K562 (cell line): ENCODE results near the gene DAGLA. TPM values are rescaled to one million over a fixed set of nuclear protein-coding genes. Genes with fewer than 3 reads are reported as not detected.

ENCODE experiments used
- CBX5 ChIP-seq: IDR thresholded peaks from 2 replicates; pipeline ENCODE4 v1.6.1; 2014; ENCODE audit warnings: low read depth, borderline replicate concordance
- CREB1 ChIP-seq, 2 experiments: sonication (generic) in 1 of 2; formaldehyde crosslinking in 1 of 2; IDR thresholded peaks; 2 replicates each; pipeline versions ENCODE4 v1.6.1 to v1.8.0; 2012 to 2022; ENCODE audit warnings: inconsistent platforms in 1 of 2, mild to moderate bottlenecking in 1 of 2, missing genetic modification reagents in 1 of 2, moderate library complexity in 1 of 2
- CREBBP ChIP-seq: IDR thresholded peaks from one replicate; pipeline ENCODE4 v1.6.1; 2012; ENCODE audit warnings: low read depth, mild to moderate bottlenecking, control low read depth, inconsistent platforms, low read length
- EWSR1 ChIP-seq: fragments of 450-650 bp; IDR thresholded peaks from 2 replicates; pipeline ENCODE4 v1.6.1; 2018; ENCODE audit warnings: borderline replicate concordance, mild to moderate bottlenecking, low read depth, moderate library complexity; ENCODE audit not compliant: partially characterized antibody
- FIP1L1 ChIP-seq: fragments of 200-400 bp; formaldehyde crosslinking; IDR thresholded peaks from 2 replicates; pipeline ENCODE4 v1.6.1; 2018; ENCODE audit warnings: mild to moderate bottlenecking, low read depth, low read length; ENCODE audit not compliant: poor library complexity, severe bottlenecking
- GABPA ChIP-seq: fragments of 200-800 bp; sonication (Bioruptor generic); conservative IDR thresholded peaks from 2 replicates; pipeline ENCODE4 v1.6.1; 2016; ENCODE audit warnings: low read depth, missing genetic modification characterization, missing compliant biosample characterization
- GABPB1 ChIP-seq: sonication (generic); formaldehyde crosslinking; IDR thresholded peaks from 2 replicates; pipeline ENCODE4 v1.8.0; 2022; ENCODE audit warnings: mild to moderate bottlenecking, missing genetic modification reagents
- HMG20B ChIP-seq: fragments of 250-450 bp; sonication (Bioruptor Pico); IDR thresholded peaks from 2 replicates; pipeline ENCODE4 v1.5.0; 2021; ENCODE audit warnings: mild to moderate bottlenecking
- KLF6 ChIP-seq: fragments of 250-450 bp; sonication (Bioruptor Pico); IDR thresholded peaks from 2 replicates; pipeline ENCODE4 v1.4.0; 2020; ENCODE audit warnings: mild to moderate bottlenecking, moderate library complexity, borderline replicate concordance
- MAFK ChIP-seq: IDR thresholded peaks from 2 replicates; pipeline ENCODE4 v1.6.1; 2011; ENCODE audit warnings: low read length, improper control_type of control experiment
- MECOM ChIP-seq: fragments of 250-450 bp; sonication (Bioruptor Pico); IDR thresholded peaks from 2 replicates; pipeline ENCODE4 v1.8.0; 2022; ENCODE audit warnings: inconsistent platforms
- PHF21A ChIP-seq: fragments of 450-650 bp; IDR thresholded peaks from 2 replicates; pipeline ENCODE4 v1.6.1; 2017; ENCODE audit warnings: low read depth, borderline replicate concordance
- SIN3A ChIP-seq, 2 experiments: fragments of 150-350 bp in 1 of 2; IDR thresholded peaks; 2 replicates each; pipeline ENCODE4 v1.6.1; 2011 to 2016; ENCODE audit warnings: borderline replicate concordance in 2 of 2, low read depth in 2 of 2, low read length in 2 of 2, mild to moderate bottlenecking in 2 of 2, moderate library complexity in 2 of 2; ENCODE audit not compliant: control insufficient read depth in 1 of 2
- TOE1 ChIP-seq, 2 experiments: fragments of 450-650 bp in 1 of 2; sonication (generic) in 1 of 2; formaldehyde crosslinking in 1 of 2; IDR thresholded peaks; 2 replicates each; pipeline versions ENCODE4 v1.7.1 to v1.8.0; 2016 to 2022; ENCODE audit warnings: borderline replicate concordance in 2 of 2, mild to moderate bottlenecking in 2 of 2, antibody characterized with exemption in 1 of 2, inconsistent platforms in 1 of 2, low read depth in 1 of 2, missing genetic modification reagents in 1 of 2, moderate library complexity in 1 of 2
- ZBTB1 ChIP-seq: sonication (generic); formaldehyde crosslinking; IDR thresholded peaks from 2 replicates; pipeline ENCODE4 v1.8.1; 2023; ENCODE audit warnings: missing genetic modification reagents, low read depth, mild to moderate bottlenecking, borderline replicate concordance
- ZNF184 ChIP-seq: sonication (generic); formaldehyde crosslinking; IDR thresholded peaks from 2 replicates; pipeline ENCODE4 v1.5.0; 2020; ENCODE audit warnings: missing genetic modification reagents
- polyA plus RNA-seq, 8 experiments: library from polyadenylated mRNA; depleted of rRNA in 4 of 8; stranded (reverse) in 5 of 8; unstranded in 3 of 8; fragments of >200 nt; fragmentation: Nextera tagmentation in 2 of 8; fragmentation: Illumina TruSeq in 1 of 8; extraction: Ambion mirVana in 2 of 8; extraction: Trizol in 1 of 8; gene quantifications; 2 replicates each; pipeline versions ENCODE4 v1.2.1 to v1.2.3, GENCODE V29; 2011 to 2014; ENCODE audit warnings: inconsistent platforms in 1 of 8, missing spikeins in 1 of 8
- total RNA-seq, 7 experiments: library from RNA; depleted of rRNA in 6 of 7; stranded (reverse); fragments of >200 nt in 6 of 7; fragmentation: Illumina TruSeq in 2 of 7; extraction: Trizol in 2 of 7; gene quantifications; 2 replicates each; pipeline versions ENCODE4 v1.2.1 to v1.2.3, GENCODE V29; 2011 to 2021; ENCODE audit warnings: low replicate concordance in 1 of 7
- TF ChIP-seq, protein P1 (sequence below): IDR thresholded peaks from 3 replicates; pipeline ENCODE4 v1.6.1; 2011; ENCODE audit warnings: borderline replicate concordance, mild to moderate bottlenecking, moderate library complexity; ENCODE audit not compliant: insufficient read length; ENCODE audit errors: extremely low read depth
- TF ChIP-seq, protein P2 (sequence below): fragments of 450-650 bp; IDR thresholded peaks from 2 replicates; pipeline ENCODE4 v1.6.1; 2017; ENCODE audit warnings: mild to moderate bottlenecking, moderate library complexity
- TF ChIP-seq, protein P3 (sequence below): fragments of 450-650 bp; IDR thresholded peaks from 2 replicates; pipeline ENCODE4 v1.7.1; 2018; ENCODE audit warnings: mild to moderate bottlenecking, low read depth; ENCODE audit not compliant: partially characterized antibody

Gene DAGLA
- total and polyA plus RNA-seq, 9 of the 15 experiments (the other 6 are each of a cell fraction or from before 2014, with no cell fraction given), result 0.03 to 0.16 (median 0.04) TPM; not detected in 4

DNA sequence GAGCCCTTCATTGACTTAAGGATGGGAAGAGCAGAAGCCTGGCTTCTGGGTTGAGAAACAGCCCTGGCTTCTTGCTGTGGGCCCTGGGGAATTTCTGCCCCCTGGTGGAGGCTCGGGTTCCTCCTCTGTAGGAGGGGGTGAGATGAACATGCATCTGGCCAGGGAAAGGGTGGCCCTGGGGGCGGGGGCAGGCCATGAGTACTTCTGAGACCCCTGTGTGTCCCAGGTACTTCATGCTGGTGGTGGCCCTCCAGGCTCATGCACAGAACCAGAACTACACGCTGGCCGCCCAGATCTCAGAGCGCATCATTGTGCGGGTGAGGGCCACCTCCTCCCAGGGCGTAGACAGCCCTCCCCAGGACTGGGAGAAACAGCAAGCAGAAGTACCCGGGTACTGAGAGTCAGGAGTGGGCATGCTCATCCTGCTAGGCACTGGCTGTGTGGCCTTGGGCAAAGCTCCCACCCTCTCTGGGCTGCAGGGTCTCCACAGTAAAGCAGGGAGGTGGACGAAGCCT lies 96.4 kb downstream of the DAGLA start (continued):
- TF ChIP-seq, protein P1, sequence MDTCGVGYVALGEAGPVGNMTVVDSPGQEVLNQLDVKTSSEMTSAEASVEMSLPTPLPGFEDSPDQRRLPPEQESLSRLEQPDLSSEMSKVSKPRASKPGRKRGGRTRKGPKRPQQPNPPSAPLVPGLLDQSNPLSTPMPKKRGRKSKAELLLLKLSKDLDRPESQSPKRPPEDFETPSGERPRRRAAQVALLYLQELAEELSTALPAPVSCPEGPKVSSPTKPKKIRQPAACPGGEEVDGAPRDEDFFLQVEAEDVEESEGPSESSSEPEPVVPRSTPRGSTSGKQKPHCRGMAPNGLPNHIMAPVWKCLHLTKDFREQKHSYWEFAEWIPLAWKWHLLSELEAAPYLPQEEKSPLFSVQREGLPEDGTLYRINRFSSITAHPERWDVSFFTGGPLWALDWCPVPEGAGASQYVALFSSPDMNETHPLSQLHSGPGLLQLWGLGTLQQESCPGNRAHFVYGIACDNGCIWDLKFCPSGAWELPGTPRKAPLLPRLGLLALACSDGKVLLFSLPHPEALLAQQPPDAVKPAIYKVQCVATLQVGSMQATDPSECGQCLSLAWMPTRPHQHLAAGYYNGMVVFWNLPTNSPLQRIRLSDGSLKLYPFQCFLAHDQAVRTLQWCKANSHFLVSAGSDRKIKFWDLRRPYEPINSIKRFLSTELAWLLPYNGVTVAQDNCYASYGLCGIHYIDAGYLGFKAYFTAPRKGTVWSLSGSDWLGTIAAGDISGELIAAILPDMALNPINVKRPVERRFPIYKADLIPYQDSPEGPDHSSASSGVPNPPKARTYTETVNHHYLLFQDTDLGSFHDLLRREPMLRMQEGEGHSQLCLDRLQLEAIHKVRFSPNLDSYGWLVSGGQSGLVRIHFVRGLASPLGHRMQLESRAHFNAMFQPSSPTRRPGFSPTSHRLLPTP, result no peak
- TF ChIP-seq GABPB1 (CRISPR knock-in tag) (no peak), PHF21A (no peak), KLF6 (CRISPR knock-in tag) (no peak), EWSR1 (no peak), MECOM (CRISPR knock-in tag) (no peak), CREBBP (no peak), ZNF184 (no peak), TOE1 (IDR thresholded peaks at IDR 0.05; ENCODE audit: borderline replicate concordance) (no peak), TOE1 (CRISPR knock-in tag; IDR thresholded peaks at IDR 0.05; ENCODE audit: borderline replicate concordance, low read depth) (no peak), GABPA (tag) (no peak), CBX5 (no peak), SIN3A (IDR thresholded peaks at IDR 0.05; ENCODE audit: borderline replicate concordance in 2 of 2, control insufficient read depth in 1 of 2, low read depth in 2 of 2, low read length in 2 of 2) (no peak), MAFK (no peak), CREB1 (IDR thresholded peaks at IDR 0.05) (no peak), CREB1 (CRISPR knock-in tag; IDR thresholded peaks at IDR 0.05) (no peak), HMG20B (CRISPR knock-in tag) (no peak), FIP1L1 (no peak), ZBTB1 (no peak)
- TF ChIP-seq, protein P2, sequence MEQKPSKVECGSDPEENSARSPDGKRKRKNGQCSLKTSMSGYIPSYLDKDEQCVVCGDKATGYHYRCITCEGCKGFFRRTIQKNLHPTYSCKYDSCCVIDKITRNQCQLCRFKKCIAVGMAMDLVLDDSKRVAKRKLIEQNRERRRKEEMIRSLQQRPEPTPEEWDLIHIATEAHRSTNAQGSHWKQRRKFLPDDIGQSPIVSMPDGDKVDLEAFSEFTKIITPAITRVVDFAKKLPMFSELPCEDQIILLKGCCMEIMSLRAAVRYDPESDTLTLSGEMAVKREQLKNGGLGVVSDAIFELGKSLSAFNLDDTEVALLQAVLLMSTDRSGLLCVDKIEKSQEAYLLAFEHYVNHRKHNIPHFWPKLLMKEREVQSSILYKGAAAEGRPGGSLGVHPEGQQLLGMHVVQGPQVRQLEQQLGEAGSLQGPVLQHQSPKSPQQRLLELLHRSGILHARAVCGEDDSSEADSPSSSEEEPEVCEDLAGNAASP, result no peak
- TF ChIP-seq, protein P3, sequence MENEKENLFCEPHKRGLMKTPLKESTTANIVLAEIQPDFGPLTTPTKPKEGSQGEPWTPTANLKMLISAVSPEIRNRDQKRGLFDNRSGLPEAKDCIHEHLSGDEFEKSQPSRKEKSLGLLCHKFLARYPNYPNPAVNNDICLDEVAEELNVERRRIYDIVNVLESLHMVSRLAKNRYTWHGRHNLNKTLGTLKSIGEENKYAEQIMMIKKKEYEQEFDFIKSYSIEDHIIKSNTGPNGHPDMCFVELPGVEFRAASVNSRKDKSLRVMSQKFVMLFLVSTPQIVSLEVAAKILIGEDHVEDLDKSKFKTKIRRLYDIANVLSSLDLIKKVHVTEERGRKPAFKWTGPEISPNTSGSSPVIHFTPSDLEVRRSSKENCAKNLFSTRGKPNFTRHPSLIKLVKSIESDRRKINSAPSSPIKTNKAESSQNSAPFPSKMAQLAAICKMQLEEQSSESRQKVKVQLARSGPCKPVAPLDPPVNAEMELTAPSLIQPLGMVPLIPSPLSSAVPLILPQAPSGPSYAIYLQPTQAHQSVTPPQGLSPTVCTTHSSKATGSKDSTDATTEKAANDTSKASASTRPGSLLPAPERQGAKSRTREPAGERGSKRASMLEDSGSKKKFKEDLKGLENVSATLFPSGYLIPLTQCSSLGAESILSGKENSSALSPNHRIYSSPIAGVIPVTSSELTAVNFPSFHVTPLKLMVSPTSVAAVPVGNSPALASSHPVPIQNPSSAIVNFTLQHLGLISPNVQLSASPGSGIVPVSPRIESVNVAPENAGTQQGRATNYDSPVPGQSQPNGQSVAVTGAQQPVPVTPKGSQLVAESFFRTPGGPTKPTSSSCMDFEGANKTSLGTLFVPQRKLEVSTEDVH, result no peak
